GM12878 (cell line): Measurements from ENCODE around the gene SULT1A1. TPM values are rescaled to one million over a fixed set of nuclear protein-coding genes. Genes with fewer than 3 reads are reported as not detected.

Experiments used
- ATAC-seq: fragments of 200-7000 bp; cut with Tn5 transposase; 3 replicates; pipeline ENCODE4 v1.9.1; 2020; ENCODE audit warnings: mild to moderate bottlenecking, moderate library complexity
- BruUV-seq: library from RNA; stranded (reverse); fragments of 400-500 nt; replicated peaks from 2 replicates; lab custom pipeline; 2021; lab: Mats Ljungman, UMichigan
- CTCF ChIA-PET: fragments of 300-600 bp; sonication (Branson Sonifier 250); formaldehyde crosslinking; extraction: SDS; loops from one replicate; lab custom pipeline; 2021; ENCODE audit warnings: inconsistent platforms; lab: Yijun Ruan, JAX
- POLR2A ChIA-PET: fragments of 350-600 bp; formaldehyde crosslinking; extraction: SDS; loops from one replicate; lab custom pipeline; 2021; ENCODE audit warnings: inconsistent platforms; lab: Charles Lee
- RAD21 ChIA-PET: fragments of 300-600 bp; sonication (Branson Sonifier 250); formaldehyde crosslinking; loops from one replicate; lab custom pipeline; 2023; ENCODE audit warnings: antibody characterized with exemption; ENCODE audit not compliant: unreplicated experiment; lab: Charles Lee
- SMC1A ChIA-PET: fragments of 300-600 bp; sonication (Branson Sonifier 250); formaldehyde crosslinking; loops from one replicate; lab custom pipeline; 2023; ENCODE audit not compliant: unreplicated experiment, uncharacterized antibody; lab: Charles Lee
- DNase-seq: peaks from one replicate; pipeline ENCODE4 v3.0.0-alpha.2; 2011; ENCODE audit warnings: low read depth, low spot score
- FAIRE-seq: peaks from 3 replicates; lab custom pipeline; 2011; peaks lifted over from hg19 to GRCh38; lab: Jason Lieb, UNC
- H2AFZ ChIP-seq: 2 replicates; pipeline ENCODE4 v1.6.0; 2011; ENCODE audit warnings: low read depth, low read length, control low read depth; ENCODE audit not compliant: control insufficient read depth
- H3K27ac ChIP-seq: 2 replicates; pipeline ENCODE4 v1.5.1; 2011; ENCODE audit warnings: control low read depth; ENCODE audit not compliant: control insufficient read depth, insufficient read depth
- H3K27me3 ChIP-seq, 2 experiments: replicated peaks in 1 of 2; 2 replicates each; pipeline versions ENCODE4 v1.6.0 to v1.6.1; 2011; ENCODE audit warnings: low read length in 1 of 2; ENCODE audit not compliant: control insufficient read depth in 2 of 2, insufficient read depth in 2 of 2
- H3K36me3 ChIP-seq, 2 experiments: 2 replicates each; pipeline ENCODE4 v1.5.1; 2011; ENCODE audit warnings: low read length in 1 of 2; ENCODE audit not compliant: control insufficient read depth in 2 of 2, insufficient read depth in 2 of 2
- H3K4me1 ChIP-seq: 2 replicates; pipeline ENCODE4 v1.6.1; 2011; ENCODE audit warnings: mild to moderate bottlenecking, low read length, moderate library complexity, mixed read lengths; ENCODE audit not compliant: control insufficient read depth, insufficient read depth
- H3K4me2 ChIP-seq: 2 replicates; pipeline ENCODE4 v1.6.0; 2011; ENCODE audit warnings: control low read depth; ENCODE audit not compliant: control insufficient read depth, insufficient read depth
- H3K4me3 ChIP-seq: fragments of 200-600 bp; sonication (generic); 2 replicates; pipeline ENCODE4 v1.5.1; 2016
- H3K79me2 ChIP-seq: 2 replicates; pipeline ENCODE4 v1.6.0; 2011; ENCODE audit warnings: low read length; ENCODE audit not compliant: control insufficient read depth, insufficient read depth
- H3K9ac ChIP-seq: 2 replicates; pipeline ENCODE4 v1.8.0; 2011; ENCODE audit warnings: low read length, control low read depth, mixed read lengths; ENCODE audit not compliant: control insufficient read depth, insufficient read depth
- H3K9me3 ChIP-seq: replicated peaks from 3 replicates; pipeline ENCODE4 v1.5.1; 2011; ENCODE audit warnings: mild to moderate bottlenecking, low read length; ENCODE audit not compliant: control insufficient read depth, insufficient read depth
- H4K20me1 ChIP-seq: 2 replicates; pipeline ENCODE4 v1.6.0; 2011; ENCODE audit not compliant: control insufficient read depth, insufficient read depth
- DPF2 ChIP-seq: fragments of 450-650 bp; IDR thresholded peaks from 2 replicates; pipeline ENCODE4 v1.6.1; 2017; ENCODE audit warnings: mild to moderate bottlenecking
- E2F4 ChIP-seq: IDR thresholded peaks from 2 replicates; pipeline ENCODE4 v1.6.1; 2012; ENCODE audit warnings: low read depth, low read length, improper control_type of control experiment
- E2F8 ChIP-seq: fragments of 450-650 bp; IDR thresholded peaks from 2 replicates; pipeline ENCODE4 v1.6.1; 2018; ENCODE audit warnings: mild to moderate bottlenecking, low read depth, moderate library complexity; ENCODE audit not compliant: partially characterized antibody
- ELK1 ChIP-seq: IDR thresholded peaks from 2 replicates; pipeline ENCODE4 v1.6.1; 2012; ENCODE audit warnings: low read depth, low read length, improper control_type of control experiment
- FOXK2 ChIP-seq: fragments of 450-650 bp; IDR thresholded peaks from 2 replicates; pipeline ENCODE4 v1.6.1; 2017; ENCODE audit warnings: mild to moderate bottlenecking, moderate library complexity
- NFXL1 ChIP-seq: fragments of 450-650 bp; IDR thresholded peaks from 2 replicates; pipeline ENCODE4 v1.6.1; 2017; ENCODE audit warnings: antibody characterized with exemption, mild to moderate bottlenecking, borderline replicate concordance
- RAD51 ChIP-seq: fragments of 450-650 bp; IDR thresholded peaks from 2 replicates; pipeline ENCODE4 v1.6.1; 2016; ENCODE audit warnings: moderate library complexity, mild to moderate bottlenecking, inconsistent platforms
- RELB ChIP-seq: fragments of 450-650 bp; IDR thresholded peaks from 2 replicates; pipeline ENCODE4 v1.6.1; 2017; ENCODE audit warnings: low read depth, mild to moderate bottlenecking, moderate library complexity
- SMC3 ChIP-seq: IDR thresholded peaks from 2 replicates; pipeline ENCODE4 v1.6.1; 2011; ENCODE audit warnings: low read length, improper control_type of control experiment, borderline replicate concordance
- SUZ12 ChIP-seq: fragments of 200-600 bp; sonication (generic); IDR thresholded peaks from one replicate; pipeline ENCODE4 v1.6.1; 2018; ENCODE audit warnings: antibody characterized with exemption, mild to moderate bottlenecking; ENCODE audit not compliant: unreplicated experiment
- WGBS: methylation state at CpG from one replicate; pipeline ENCODE4 v1.1.6; 2016; ENCODE audit warnings: low lambda C conversion rate; ENCODE audit not compliant: insufficient replicate concordance, insufficient coverage; ENCODE audit errors: missing lambda C conversion rate; 5-methylcytosine and 5-hydroxymethylcytosine counted together
- in situ Hi-C: fragments of 300-500 bp; cut with MboI; formaldehyde crosslinking; loops from 9 replicates; pipeline ENCODE4 v1.14.3; 2018; ENCODE audit warnings: mixed read lengths
- intact Hi-C: fragments of 100-400 bp; cut with micrococcal nuclease; formaldehyde crosslinking; loops from one replicate; pipeline ENCODE4 v1.14.2; 2022; ENCODE audit not compliant: unreplicated experiment
- polyA plus RNA-seq, 11 experiments: library from polyadenylated mRNA; depleted of rRNA in 4 of 11; unstranded in 6 of 11; stranded (reverse) in 5 of 11; fragments of >200 nt; fragmentation: Nextera tagmentation in 4 of 11; fragmentation: Illumina TruSeq in 1 of 11; extraction: Ambion mirVana in 4 of 11; extraction: Trizol in 1 of 11; gene quantifications; 1 replicate in 1 of 11; 2 replicates in 10 of 11; pipeline versions ENCODE4 v1.2.1 to v1.2.3, GENCODE V29; 2011 to 2016; ENCODE audit warnings: inconsistent platforms in 2 of 11, missing spikeins in 2 of 11, low read depth in 1 of 11
- total RNA-seq, 4 experiments: library from RNA; depleted of rRNA in 3 of 4; stranded (reverse); fragments of >200 nt in 3 of 4; fragmentation: Illumina TruSeq in 1 of 4; extraction: Trizol in 1 of 4; gene quantifications; 2 replicates each; pipeline versions ENCODE4 v1.2.1 to v1.2.3, GENCODE V29; 2013 to 2021
- TF ChIP-seq, protein P1 (sequence below): fragments of 450-650 bp; formaldehyde crosslinking; IDR thresholded peaks from 2 replicates; pipeline ENCODE4 v1.4.0; 2022; ENCODE audit warnings: mild to moderate bottlenecking, moderate library complexity

SULT1A1 gene
- total and polyA plus RNA-seq, 10 of the 15 experiments (the other 5 are each of a cell fraction or from before 2014, with no cell fraction given) = 0.03 to 1.5 (median 0.76) TPM; not detected in 1

GRCh38 chr16:28572696-28573510 lies 36.9 kb downstream of the SULT1A1 start:
- Histone ChIP-seq H3K4me3 (no peak overlapping the region), H3K4me2 (no peak overlapping the region), H3K9me3 (no peaks in the 10 kb centered on the region; the same call in 2 of the 3 replicates), H3K36me3 (no peaks in the 10 kb centered on the region), H3K79me2 (no peaks in the 10 kb centered on the region), H3K27ac (no peak overlapping the region), H3K9ac (no peak overlapping the region), H3K4me1 (no peaks in the 10 kb centered on the region), H2AFZ (no peak overlapping the region), H3K27me3 (no peaks in the 10 kb centered on the region), H4K20me1 (no peaks in the 10 kb centered on the region)
- TF ChIP-seq RELB (no peak), DPF2 (no peak), RAD51 (no peak), SUZ12 (no peak), ELK1 (no peak), NFXL1 (no peak), E2F8 (no peak), SMC3 (no peak), E2F4 (no peak), FOXK2 (no peak)
- TF ChIP-seq, protein P1, sequence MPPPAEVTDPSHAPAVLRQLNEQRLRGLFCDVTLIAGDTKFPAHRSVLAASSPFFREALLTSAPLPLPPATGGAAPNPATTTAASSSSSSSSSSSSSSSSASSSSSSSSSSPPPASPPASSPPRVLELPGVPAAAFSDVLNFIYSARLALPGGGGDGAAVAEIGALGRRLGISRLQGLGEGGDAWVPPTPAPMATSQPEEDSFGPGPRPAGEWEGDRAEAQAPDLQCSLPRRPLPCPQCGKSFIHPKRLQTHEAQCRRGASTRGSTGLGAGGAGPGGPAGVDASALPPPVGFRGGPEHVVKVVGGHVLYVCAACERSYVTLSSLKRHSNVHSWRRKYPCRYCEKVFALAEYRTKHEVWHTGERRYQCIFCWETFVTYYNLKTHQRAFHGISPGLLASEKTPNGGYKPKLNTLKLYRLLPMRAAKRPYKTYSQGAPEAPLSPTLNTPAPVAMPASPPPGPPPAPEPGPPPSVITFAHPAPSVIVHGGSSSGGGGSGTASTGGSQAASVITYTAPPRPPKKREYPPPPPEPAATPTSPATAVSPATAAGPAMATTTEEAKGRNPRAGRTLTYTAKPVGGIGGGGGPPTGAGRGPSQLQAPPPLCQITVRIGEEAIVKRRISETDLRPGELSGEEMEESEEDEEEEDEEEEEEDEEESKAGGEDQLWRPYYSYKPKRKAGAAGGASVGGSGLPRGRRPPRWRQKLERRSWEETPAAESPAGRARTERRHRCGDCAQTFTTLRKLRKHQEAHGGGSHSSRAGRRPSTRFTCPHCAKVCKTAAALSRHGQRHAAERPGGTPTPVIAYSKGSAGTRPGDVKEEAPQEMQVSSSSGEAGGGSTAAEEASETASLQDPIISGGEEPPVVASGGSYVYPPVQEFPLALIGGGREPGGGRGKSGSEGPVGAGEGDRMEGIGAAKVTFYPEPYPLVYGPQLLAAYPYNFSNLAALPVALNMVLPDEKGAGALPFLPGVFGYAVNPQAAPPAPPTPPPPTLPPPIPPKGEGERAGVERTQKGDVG (CRISPR knock-in tag) = no peak
- RAD21 ChIA-PET = no interaction called here
- FAIRE-seq (no peak), DNase-seq (no peak), ATAC-seq (no peak)
- CTCF ChIA-PET = interaction anchor here (1.3 kb wide), 2 partner anchors 13 to 43 kb away, joined by 3 read pairs; no protein-coding TSS in a partner anchor
- intact Hi-C loops (no loop called here), in situ Hi-C loops (no loop called here)
- BruUV-seq = no TSS peak
- WGBS = 80% methylated on average over 15 of the region's 15 CpGs
- SMC1A ChIA-PET = interaction anchor here (0.6 kb wide), 1 partner anchor 17 kb away, joined by 3 read pairs; no protein-coding TSS in a partner anchor
- POLR2A ChIA-PET = interaction anchor here (0.6 kb wide), 2 partner anchors 10 to 61 kb away, joined by 3 to 6 read pairs; no protein-coding TSS in a partner anchor
